CD14-positive monocyte (primary cell): ENCODE results near the gene TMEM86A. TPM values are rescaled to one million over a fixed set of nuclear protein-coding genes. Genes with fewer than 3 reads are reported as not detected.

Experiments used
- DNase-seq, 3 donors: peaks; one replicate each; pipeline ENCODE4 v3.0.0-alpha.2; 2011 to 2022
- H2AFZ ChIP-seq: 2 replicates; pipeline ENCODE4 v1.6.0; 2012; ENCODE audit warnings: mild to moderate bottlenecking, low read depth, low read length, inconsistent platforms; ENCODE audit not compliant: insufficient read depth, poor library complexity, severe bottlenecking
- H3K27ac ChIP-seq, 2 donors: 1 replicate in 1 of 2; 2 replicates in 1 of 2; pipeline ENCODE4 v1.5.1; 2012 to 2013; ENCODE audit warnings: low read length in 2 of 2, control low read depth in 1 of 2, inconsistent platforms in 1 of 2, low read depth in 1 of 2, mild to moderate bottlenecking in 1 of 2
- H3K27me3 ChIP-seq, 2 donors: one replicate each; pipeline versions ENCODE4 v1.6.0 to v1.6.1; 2011 to 2013; ENCODE audit warnings: low read length in 2 of 2; ENCODE audit not compliant: control insufficient read depth in 2 of 2, insufficient read depth in 2 of 2
- H3K36me3 ChIP-seq, 2 donors: replicated peaks in 1 of 2; 1 replicate in 1 of 2; 2 replicates in 1 of 2; pipeline versions ENCODE4 v1.5.1 to v1.6.1; 2012 to 2013; ENCODE audit warnings: low read length in 2 of 2, control low read depth in 1 of 2, inconsistent platforms in 1 of 2, mild to moderate bottlenecking in 1 of 2; ENCODE audit not compliant: insufficient read depth in 2 of 2, control insufficient read depth in 1 of 2
- H3K4me1 ChIP-seq, 2 donors: 1 replicate in 1 of 2; 2 replicates in 1 of 2; pipeline versions ENCODE4 v1.5.1 to v1.6.1; 2012 to 2013; ENCODE audit warnings: low read length in 2 of 2, control low read depth in 1 of 2, inconsistent platforms in 1 of 2, mild to moderate bottlenecking in 1 of 2, moderate library complexity in 1 of 2; ENCODE audit not compliant: insufficient read depth in 2 of 2, control insufficient read depth in 1 of 2
- H3K4me2 ChIP-seq: replicated peaks from 2 replicates; pipeline ENCODE3; 2012; ENCODE audit warnings: low read length, moderate library complexity, mild to moderate bottlenecking; ENCODE audit not compliant: poor library complexity, severe bottlenecking; ENCODE audit errors: extremely low read depth
- H3K4me3 ChIP-seq, 3 experiments: fragments of 200-600 bp in 1 of 3; sonication (generic) in 1 of 3; replicated peaks in 1 of 3; 1 replicate in 2 of 3; 2 replicates in 1 of 3; pipeline ENCODE4 v1.5.1; 2011 to 2013; ENCODE audit warnings: low read length in 3 of 3, mild to moderate bottlenecking in 3 of 3, control low read depth in 2 of 3, low read depth in 2 of 3, inconsistent platforms in 1 of 3, moderate library complexity in 1 of 3
- H3K79me2 ChIP-seq: 2 replicates; pipeline ENCODE4 v1.6.0; 2012; ENCODE audit warnings: mild to moderate bottlenecking, control low read depth, inconsistent platforms, low read length, moderate library complexity; ENCODE audit not compliant: insufficient read depth
- H3K9ac ChIP-seq: 2 replicates; pipeline ENCODE4 v1.6.0; 2017; ENCODE audit warnings: low read length, mild to moderate bottlenecking; ENCODE audit not compliant: insufficient read depth, poor library complexity, severe bottlenecking
- H3K9me3 ChIP-seq, 2 donors: replicated peaks in 1 of 2; 1 replicate in 1 of 2; 2 replicates in 1 of 2; pipeline versions ENCODE4 v1.5.1 to v1.6.1; 2012 to 2013; ENCODE audit warnings: low read length in 2 of 2, control low read depth in 1 of 2; ENCODE audit not compliant: control insufficient read depth in 1 of 2, insufficient read depth in 1 of 2
- H4K20me1 ChIP-seq: 2 replicates; pipeline ENCODE4 v1.6.0; 2012; ENCODE audit warnings: mild to moderate bottlenecking, low read length, control low read depth, moderate library complexity; ENCODE audit not compliant: insufficient read depth
- H3K27ac Mint-ChIP-seq, 7 donors: one replicate each; pipeline ENCODE4 v1.8.0; 2020; ENCODE audit warnings: mild to moderate bottlenecking in 7 of 7, mixed read lengths in 7 of 7, moderate library complexity in 6 of 7, inconsistent platforms in 2 of 7
- H3K27me3 Mint-ChIP-seq, 3 donors: one replicate each; pipeline ENCODE4 v1.8.0; 2021 to 2022; ENCODE audit warnings: low read depth in 3 of 3, mild to moderate bottlenecking in 3 of 3, mixed read lengths in 3 of 3, moderate library complexity in 3 of 3, inconsistent platforms in 1 of 3
- H3K36me3 Mint-ChIP-seq, 2 donors: one replicate each; pipeline ENCODE4 v1.8.0; 2020; ENCODE audit warnings: mixed read lengths in 2 of 2, inconsistent platforms in 1 of 2, mild to moderate bottlenecking in 1 of 2
- H3K4me1 Mint-ChIP-seq: one replicate; pipeline ENCODE4 v1.8.0; 2020; ENCODE audit warnings: mild to moderate bottlenecking, mixed read lengths
- H3K4me3 Mint-ChIP-seq, 2 donors: one replicate each; pipeline ENCODE4 v1.8.0; 2020; ENCODE audit warnings: mild to moderate bottlenecking in 2 of 2, mixed read lengths in 2 of 2, moderate library complexity in 1 of 2
- H3K9me3 Mint-ChIP-seq, 7 donors: one replicate each; pipeline ENCODE4 v1.8.0; 2020 to 2022; ENCODE audit warnings: mixed read lengths in 7 of 7, mild to moderate bottlenecking in 6 of 7, moderate library complexity in 6 of 7, inconsistent platforms in 2 of 7
- WGBS: methylation state at CpG from one replicate; pipeline ENCODE4 v1.1.5; 2013; ENCODE audit warnings: missing lambda C conversion rate; ENCODE audit not compliant: insufficient coverage; 5-methylcytosine and 5-hydroxymethylcytosine counted together
- intact Hi-C, 2 donors: fragments of 100-400 bp; cut with micrococcal nuclease; formaldehyde crosslinking; loops; one replicate each; pipeline versions ENCODE4 v1.15.0 to v1.15.1; 2023
- polyA plus RNA-seq, 3 donors: library from polyadenylated mRNA; depleted of rRNA in 1 of 3; unstranded in 2 of 3; stranded (reverse) in 1 of 3; fragments of 300-500 nt in 2 of 3; fragments of >200 nt in 1 of 3; fragmentation: Illumina TruSeq in 2 of 3; gene quantifications; 1 replicate in 2 of 3; 2 replicates in 1 of 3; pipeline ENCODE4 v1.2.3, GENCODE V29; 2012 to 2021
- TF ChIP-seq, protein P1 (sequence below): fragments of 200-600 bp; IDR thresholded peaks from one replicate; pipeline ENCODE4 v1.8.0; 2022; ENCODE audit warnings: antibody characterized with exemption, mild to moderate bottlenecking

TMEM86A gene
- polyA plus RNA-seq, 3 donors = 1.3 to 4.3 (median 3.5) TPM

- intact Hi-C loops = no loop called here
- WGBS = 95% methylated on average over 3 of the region's 4 CpGs
Observed at GRCh38 chr11:18668131-18668530, 30.4 kb upstream of the TMEM86A start.

DNA sequence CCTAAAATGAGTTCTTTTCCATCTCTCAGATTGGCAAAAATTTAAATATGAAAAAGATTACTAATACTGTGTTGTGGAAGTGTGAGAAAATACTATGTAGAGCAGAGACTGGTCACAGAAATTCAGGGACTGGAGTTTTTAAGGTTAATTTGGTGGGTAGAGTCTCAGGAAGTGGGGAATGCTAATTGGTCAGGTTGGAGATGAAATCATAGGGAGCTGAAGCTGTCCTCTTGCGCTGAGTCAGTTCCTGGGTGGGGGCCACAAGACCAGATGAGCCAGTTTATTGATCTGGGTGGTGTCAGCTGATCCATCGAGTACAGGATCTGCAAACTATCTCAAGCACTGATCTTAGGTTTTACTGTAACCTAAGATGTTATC lies 29.4 kb upstream of the TMEM86A start:
- Histone ChIP-seq H4K20me1 (no peaks in the 10 kb centered on the region), H3K9me3 (no peaks in the 10 kb centered on the region), H3K4me2 (no peak overlapping the region), H3K27me3 (no peaks in the 10 kb centered on the region), H3K4me3 (no peak overlapping the region), H3K79me2 (no peaks in the 10 kb centered on the region), H3K4me1 (peaks cover 23 to 29% of the 10 kb centered on the region in 2 donors), H2AFZ (peak overlapping the region; percentile 13), H3K27ac (no peak overlapping the region), H3K9ac (no peak overlapping the region), H3K36me3 (no peaks in the 10 kb centered on the region)
- Mint-ChIP-seq H3K4me3 (peak overlapping the region in 1 of 2 donors; percentile 49), H3K27ac (peak overlapping the region in 1 of 7 donors; percentile 68), H3K4me1 (peaks cover 40% of the 10 kb centered on the region), H3K27me3 (peaks cover 0 to 10% (median 3%) of the 10 kb centered on the region in 3 donors), H3K36me3 (no peaks in the 10 kb centered on the region), H3K9me3 (peaks cover 0 to 8% (median 0%) of the 10 kb centered on the region in 7 donors)
- TF ChIP-seq, protein P1, sequence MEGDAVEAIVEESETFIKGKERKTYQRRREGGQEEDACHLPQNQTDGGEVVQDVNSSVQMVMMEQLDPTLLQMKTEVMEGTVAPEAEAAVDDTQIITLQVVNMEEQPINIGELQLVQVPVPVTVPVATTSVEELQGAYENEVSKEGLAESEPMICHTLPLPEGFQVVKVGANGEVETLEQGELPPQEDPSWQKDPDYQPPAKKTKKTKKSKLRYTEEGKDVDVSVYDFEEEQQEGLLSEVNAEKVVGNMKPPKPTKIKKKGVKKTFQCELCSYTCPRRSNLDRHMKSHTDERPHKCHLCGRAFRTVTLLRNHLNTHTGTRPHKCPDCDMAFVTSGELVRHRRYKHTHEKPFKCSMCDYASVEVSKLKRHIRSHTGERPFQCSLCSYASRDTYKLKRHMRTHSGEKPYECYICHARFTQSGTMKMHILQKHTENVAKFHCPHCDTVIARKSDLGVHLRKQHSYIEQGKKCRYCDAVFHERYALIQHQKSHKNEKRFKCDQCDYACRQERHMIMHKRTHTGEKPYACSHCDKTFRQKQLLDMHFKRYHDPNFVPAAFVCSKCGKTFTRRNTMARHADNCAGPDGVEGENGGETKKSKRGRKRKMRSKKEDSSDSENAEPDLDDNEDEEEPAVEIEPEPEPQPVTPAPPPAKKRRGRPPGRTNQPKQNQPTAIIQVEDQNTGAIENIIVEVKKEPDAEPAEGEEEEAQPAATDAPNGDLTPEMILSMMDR = no peak
- WGBS = 0% methylated on average over 1 of the region's 2 CpGs
- intact Hi-C loops = no loop called here
- DNase-seq = peak in 1 of 3 donors; percentile 28

More at GRCh38 chr11:18668131-18668530, 30.4 kb upstream of the TMEM86A start:
- peaks cover 0 to 9% (median 3%) of the 10 kb centered on the region in 3 donors for H3K27me3 Mint-ChIP-seq
- Histone ChIP-seq H3K9ac (no peak overlapping the region), H3K27me3 (no peaks in the 10 kb centered on the region), H3K27ac (no peak overlapping the region), H3K9me3 (no peaks in the 10 kb centered on the region), H4K20me1 (no peaks in the 10 kb centered on the region), H3K79me2 (no peaks in the 10 kb centered on the region), H2AFZ (no peak overlapping the region), H3K4me3 (no peak overlapping the region), H3K4me1 (peaks cover 23 to 29% of the 10 kb centered on the region in 2 donors), H3K36me3 (no peaks in the 10 kb centered on the region), H3K4me2 (no peak overlapping the region)
- H3K27ac Mint-ChIP-seq = peak overlapping the region in 1 of 7 donors; percentile 45
- TF ChIP-seq, protein P1 = no peak
- no peaks in the 10 kb centered on the region for H3K36me3 Mint-ChIP-seq
- peaks cover 36% of the 10 kb centered on the region for H3K4me1 Mint-ChIP-seq
- H3K9me3 Mint-ChIP-seq = peaks cover 0 to 8% (median 0%) of the 10 kb centered on the region in 7 donors
- DNase-seq = no peak
- H3K4me3 Mint-ChIP-seq = no peak overlapping the region
